Neural progenitor cell (in vitro differentiated cells): ENCODE measurements around the gene C3AR1. TPM values are rescaled to one million over a fixed set of nuclear protein-coding genes. Genes with fewer than 3 reads are reported as not detected.
"Not testable (repeated sequence)": the region's sequence is repeated elsewhere in the genome, so short reads cannot be mapped to it uniquely, and the experiment has no call there.

Experiments used
- DNase-seq: peaks from one replicate; pipeline ENCODE4 v3.0.0-alpha.2; 2016; ENCODE audit warnings: low spot score
- H2AFZ ChIP-seq: fragments of 200-600 bp; sonication (generic); replicated peaks from 2 replicates; pipeline ENCODE4 v1.6.1; 2016; ENCODE audit warnings: antibody characterized with exemption
- H3F3A ChIP-seq: fragments of 200-600 bp; sonication (generic); 2 replicates; pipeline ENCODE4 v1.6.1; 2016; ENCODE audit warnings: antibody characterized with exemption, low read depth
- H3K27ac ChIP-seq: fragments of 200-600 bp; sonication (generic); 2 replicates; pipeline ENCODE4 v1.5.1; 2016; ENCODE audit warnings: mild to moderate bottlenecking
- H3K27me3 ChIP-seq: fragments of 200-600 bp; sonication (generic); 2 replicates; pipeline ENCODE4 v1.6.1; 2016; ENCODE audit warnings: mild to moderate bottlenecking, moderate library complexity
- H3K36me3 ChIP-seq: fragments of 200-600 bp; sonication (generic); 2 replicates; pipeline ENCODE4 v1.5.1; 2016
- H3K4me1 ChIP-seq: fragments of 200-600 bp; sonication (generic); 2 replicates; pipeline ENCODE4 v1.6.1; 2016; ENCODE audit warnings: mixed run types
- H3K4me2 ChIP-seq: fragments of 200-600 bp; sonication (generic); 2 replicates; pipeline ENCODE4 v1.6.1; 2016
- H3K4me3 ChIP-seq: fragments of 200-600 bp; sonication (generic); 2 replicates; pipeline ENCODE4 v1.5.1; 2016
- H3K79me2 ChIP-seq: fragments of 200-600 bp; sonication (generic); 2 replicates; pipeline ENCODE4 v1.6.1; 2016; ENCODE audit warnings: low read depth
- H3K9ac ChIP-seq: fragments of 200-600 bp; sonication (generic); 2 replicates; pipeline ENCODE4 v1.6.1; 2016
- H3K9me3 ChIP-seq: fragments of 200-600 bp; sonication (generic); 2 replicates; pipeline ENCODE4 v1.5.1; 2016; ENCODE audit warnings: low read depth
- H4K20me1 ChIP-seq: fragments of 200-600 bp; sonication (generic); 2 replicates; pipeline ENCODE4 v1.6.1; 2016; ENCODE audit warnings: low read depth
- H3K27ac Mint-ChIP-seq: 3 replicates; pipeline ENCODE4 v1.8.0; 2021; ENCODE audit warnings: mixed read lengths
- H3K27me3 Mint-ChIP-seq: 2 replicates; pipeline ENCODE4 v1.8.0; 2022; ENCODE audit warnings: low read depth, mild to moderate bottlenecking, inconsistent platforms, moderate library complexity, mixed read lengths; ENCODE audit not compliant: insufficient read depth
- H3K36me3 Mint-ChIP-seq: 3 replicates; pipeline ENCODE4 v1.8.0; 2021; ENCODE audit warnings: mixed read lengths
- H3K4me1 Mint-ChIP-seq: 3 replicates; pipeline ENCODE4 v1.8.0; 2021; ENCODE audit warnings: mixed read lengths
- H3K4me3 Mint-ChIP-seq: 3 replicates; pipeline ENCODE4 v1.8.0; 2021; ENCODE audit warnings: mild to moderate bottlenecking, moderate library complexity, mixed read lengths
- H3K9me3 Mint-ChIP-seq: 3 replicates; pipeline ENCODE4 v1.8.0; 2020; ENCODE audit warnings: mixed read lengths
- CTCF ChIP-seq: fragments of 200-600 bp; sonication (generic); IDR thresholded peaks from 2 replicates; pipeline ENCODE4 v1.5.1; 2017; ENCODE audit warnings: antibody characterized with exemption, mild to moderate bottlenecking
- EZH2 ChIP-seq: fragments of 200-600 bp; sonication (generic); IDR thresholded peaks from 2 replicates; pipeline ENCODE4 v1.6.1; 2017; ENCODE audit warnings: antibody characterized with exemption, mild to moderate bottlenecking, moderate library complexity
- EZH2phosphoT487 ChIP-seq: fragments of 200-600 bp; sonication (generic); IDR thresholded peaks from 2 replicates; pipeline ENCODE4 v1.6.1; 2017; ENCODE audit warnings: antibody characterized with exemption
- total RNA-seq: library from RNA; depleted of rRNA; stranded (reverse); fragments of >200 nt; gene quantifications from 2 replicates; pipeline ENCODE4 v1.2.3, GENCODE V29; 2015; ENCODE audit warnings: low replicate concordance

The C3AR1 gene
- total RNA-seq, 1 donor from 2014 or later: not detected

- H3K9me3 Mint-ChIP-seq: no peaks in the 10 kb centered on the region
- no peaks in the 10 kb centered on the region for H3K27me3 Mint-ChIP-seq
- Histone ChIP-seq H3K9ac (peak within 1 kb of the TSS; percentile 80), H2AFZ (peak within 1 kb of the TSS; percentile 96), H4K20me1 (peaks cover 11% of the 10 kb centered on the region), H3K9me3 (no peaks in the 10 kb centered on the region), H3K4me1 (peaks cover 19% of the 10 kb centered on the region), H3K36me3 (no peaks in the 10 kb centered on the region), H3K79me2 (peaks cover 8% of the 10 kb centered on the region), H3K27ac (no peak within 1 kb of the TSS), H3K4me3 (peak within 1 kb of the TSS; percentile 98), H3K27me3 (no peaks in the 10 kb centered on the region), H3K4me2 (peak within 1 kb of the TSS; percentile 83), H3F3A (peaks cover 29% of the 10 kb centered on the region)
- peaks cover 5% of the 10 kb centered on the region for H3K36me3 Mint-ChIP-seq
- peak; percentile 90 for DNase-seq
- peak; percentile 36 for TF ChIP-seq EZH2
- peak; percentile 38 for TF ChIP-seq CTCF
- peak; percentile 27 for TF ChIP-seq EZH2phosphoT487
- H3K27ac Mint-ChIP-seq: peak within 1 kb of the TSS; percentile 69
- H3K4me3 Mint-ChIP-seq: peak within 1 kb of the TSS; percentile 91
- peaks cover 33% of the 10 kb centered on the region for H3K4me1 Mint-ChIP-seq
These were observed 33.7 kb downstream of the C3AR1 start, which contains the start of gene FOXJ2 for GRCh38 chr12:8032242-8033152. FOXJ2 (plus strand) TSS chr12:8032716; CDS start chr12:8039833, 7,117 bp downstream.

- H3K4me2 ChIP-seq: peak overlapping the region; percentile 83
- TF ChIP-seq EZH2: no peak
- TF ChIP-seq EZH2phosphoT487: no peak
- no peak for TF ChIP-seq CTCF
- peaks cover 12% of the 10 kb centered on the region for H3K4me1 ChIP-seq
- Mint-ChIP-seq H3K36me3 (peaks cover under 1% of the 10 kb centered on the region), H3K27me3 (no peaks in the 10 kb centered on the region), H3K4me3 (peak overlapping the region; percentile 90), H3K9me3 (no peaks in the 10 kb centered on the region), H3K4me1 (peaks cover 28% of the 10 kb centered on the region), H3K27ac (no peak overlapping the region)
- H3K4me3 ChIP-seq: peak overlapping the region; percentile 98
- no peak overlapping the region for H3K27ac ChIP-seq
- no peaks in the 10 kb centered on the region for H3K27me3 ChIP-seq
- H3K79me2 ChIP-seq: peaks cover 8% of the 10 kb centered on the region
- H3K9me3 ChIP-seq: no peaks in the 10 kb centered on the region
- peaks cover 35% of the 10 kb centered on the region for H3F3A ChIP-seq
- no peak for DNase-seq
- H3K9ac ChIP-seq: no peak overlapping the region
- H3K36me3 ChIP-seq: no peaks in the 10 kb centered on the region
- H2AFZ ChIP-seq: peak overlapping the region; percentile 88
- H4K20me1 ChIP-seq: peaks cover 9% of the 10 kb centered on the region
These were observed 34.3 kb downstream of the C3AR1 start for GRCh38 chr12:8031872-8032241.

GRCh38 chr12:8031017-8031416, 35.1 kb downstream of the C3AR1 start:
- not testable (repeated sequence) for H3K36me3 ChIP-seq, H3K27me3 Mint-ChIP-seq, H3K9me3 Mint-ChIP-seq

GRCh38 chr12:8030189-8030588, 36.0 kb downstream of the C3AR1 start:
- Mint-ChIP-seq H3K27me3 (no peaks in the 10 kb centered on the region), H3K9me3 (no peaks in the 10 kb centered on the region)

More at GRCh38 chr12:8031017-8031416, 35.1 kb downstream of the C3AR1 start:
- H3K9me3 ChIP-seq, H3K36me3 Mint-ChIP-seq, H3K27ac ChIP-seq, H3K79me2 ChIP-seq, H3K27ac Mint-ChIP-seq, H2AFZ ChIP-seq, H3K9ac ChIP-seq, H4K20me1 ChIP-seq, H3K4me2 ChIP-seq, H3K4me3 ChIP-seq, H3K27me3 ChIP-seq, DNase-seq: not testable (repeated sequence)
- H3K4me1 ChIP-seq: peaks cover 15% of the 10 kb centered on the region
- Mint-ChIP-seq H3K4me3 (peak overlapping the region; percentile 78), H3K4me1 (peaks cover 35% of the 10 kb centered on the region)
- H3F3A ChIP-seq: peaks cover 42% of the 10 kb centered on the region

More at GRCh38 chr12:8030189-8030588, 36.0 kb downstream of the C3AR1 start:
- Histone ChIP-seq H3K9ac (no peak overlapping the region), H3K4me2 (no peak overlapping the region), H3K4me3 (no peak overlapping the region), H3F3A (peaks cover 47% of the 10 kb centered on the region), H4K20me1 (peaks cover 9% of the 10 kb centered on the region), H2AFZ (no peak overlapping the region), H3K27ac (no peak overlapping the region), H3K36me3 (no peaks in the 10 kb centered on the region), H3K4me1 (peaks cover 18% of the 10 kb centered on the region), H3K79me2 (peaks cover 13% of the 10 kb centered on the region), H3K27me3 (no peaks in the 10 kb centered on the region), H3K9me3 (no peaks in the 10 kb centered on the region)
- TF ChIP-seq CTCF (no peak), EZH2 (no peak), EZH2phosphoT487 (no peak)
- peaks cover 36% of the 10 kb centered on the region for H3K4me1 Mint-ChIP-seq
- no peak for DNase-seq
- H3K36me3 Mint-ChIP-seq: no peaks in the 10 kb centered on the region
- H3K4me3 Mint-ChIP-seq: no peak overlapping the region
- H3K27ac Mint-ChIP-seq: no peak overlapping the region
